Tibial nerve (tissue), 4 donors: ENCODE results near the gene AUTS2. TPM values are rescaled to one million over a fixed set of nuclear protein-coding genes. Genes with fewer than 3 reads are reported as not detected.

Experiments
- DNase-seq, 2 donors: peaks; one replicate each; pipeline ENCODE4 v3.0.0-alpha.2; 2019; ENCODE audit warnings: low spot score in 2 of 2
- H3K27ac ChIP-seq, 4 donors: fragments of 200-600 bp; sonication (generic) in 3 of 4; one replicate each; pipeline ENCODE4 v1.5.1; 2017 to 2019; ENCODE audit warnings: mild to moderate bottlenecking in 1 of 4
- H3K27me3 ChIP-seq, 2 donors: fragments of 200-600 bp; sonication (generic) in 1 of 2; one replicate each; pipeline versions ENCODE4 v1.5.1 to v1.6.0; 2017 to 2019
- H3K36me3 ChIP-seq, 3 donors: fragments of 200-600 bp; sonication (generic); one replicate each; pipeline ENCODE4 v1.5.1; 2018 to 2019
- H3K4me1 ChIP-seq, 4 donors: fragments of 200-600 bp; sonication (generic) in 3 of 4; one replicate each; pipeline ENCODE4 v1.5.1; 2017 to 2019
- H3K4me3 ChIP-seq, 4 donors: fragments of 200-600 bp; sonication (generic) in 3 of 4; one replicate each; pipeline ENCODE4 v1.5.1; 2017 to 2019; ENCODE audit warnings: mild to moderate bottlenecking in 1 of 4, moderate library complexity in 1 of 4
- H3K9me3 ChIP-seq, 4 donors: fragments of 200-600 bp; sonication (generic) in 3 of 4; one replicate each; pipeline ENCODE4 v1.5.1; 2017 to 2019
- EP300 ChIP-seq, 2 donors: sonication (generic); formaldehyde crosslinking; IDR thresholded peaks; one replicate each; pipeline ENCODE4 v1.6.1; 2017; ENCODE audit warnings: antibody characterized with exemption in 2 of 2, mild to moderate bottlenecking in 1 of 2
- POLR2A ChIP-seq, 2 donors: fragments of 450-650 bp; IDR thresholded peaks; one replicate each; pipeline ENCODE4 v1.6.1; 2017; ENCODE audit warnings: antibody characterized with exemption in 2 of 2, mild to moderate bottlenecking in 2 of 2, moderate library complexity in 2 of 2
- WGBS, 2 donors: methylation state at CpG; one replicate each; pipeline ENCODE4 v1.1.5; 2018; 5-methylcytosine and 5-hydroxymethylcytosine counted together
- total RNA-seq, 4 donors: library from RNA; depleted of rRNA; stranded (reverse); fragments of >200 nt; gene quantifications; one replicate each; pipeline ENCODE4 v1.1.0, GENCODE V29; 2016
- TF ChIP-seq, protein P1 (sequence below), 5 experiments: fragments of 200-600 bp in 3 of 5; fragments of 450-650 bp in 2 of 5; sonication (generic) in 3 of 5; IDR thresholded peaks; one replicate each; pipeline ENCODE4 v1.5.1; 2016 to 2019; ENCODE audit warnings: antibody characterized with exemption in 5 of 5, mild to moderate bottlenecking in 3 of 5, moderate library complexity in 2 of 5

Gene AUTS2
- total RNA-seq, 4 donors from 2014 or later, result 56.6 to 87.9 (median 71.6) TPM

DNA sequence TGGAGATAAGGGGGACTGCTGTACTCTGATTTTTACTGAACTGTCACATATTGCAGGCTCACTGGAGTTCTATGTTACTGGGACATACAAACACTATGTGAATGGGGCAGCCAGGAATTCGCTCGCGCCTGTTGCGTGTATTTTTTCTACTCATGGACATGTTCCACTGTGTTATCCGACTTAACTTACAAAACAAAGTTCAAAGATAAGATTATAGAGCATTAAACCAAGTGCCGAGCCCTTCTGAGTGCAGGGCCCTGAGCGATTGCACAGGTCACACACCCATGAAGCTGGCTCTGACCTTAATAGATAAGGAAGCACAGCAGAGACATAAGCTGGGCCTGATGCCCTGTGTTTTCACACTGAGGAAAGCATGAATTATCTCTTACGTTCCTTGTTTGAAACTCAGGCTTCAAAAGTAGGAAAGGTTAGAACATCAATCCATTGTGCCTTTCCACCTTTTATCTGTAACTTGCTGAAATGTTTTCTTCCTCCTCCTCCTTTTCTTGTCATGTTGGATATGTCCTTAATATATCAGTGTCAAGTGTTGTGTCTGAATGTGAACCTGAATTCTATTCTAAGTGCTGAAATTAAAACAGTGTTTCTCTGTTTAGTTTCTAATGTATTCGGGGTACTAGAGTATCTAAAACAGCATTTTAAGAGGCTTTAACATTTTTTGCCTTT is 273.8 kb downstream of the AUTS2 start:
- Histone ChIP-seq H3K27me3 (no peaks in the 10 kb centered on the region), H3K27ac (no peak overlapping the region), H3K9me3 (no peaks in the 10 kb centered on the region), H3K4me3 (no peak overlapping the region), H3K36me3 (no peaks in the 10 kb centered on the region), H3K4me1 (peaks cover 0 to 12% (median 4%) of the 10 kb centered on the region in 4 donors)
- no peak for DNase-seq
- TF ChIP-seq, protein P1, sequence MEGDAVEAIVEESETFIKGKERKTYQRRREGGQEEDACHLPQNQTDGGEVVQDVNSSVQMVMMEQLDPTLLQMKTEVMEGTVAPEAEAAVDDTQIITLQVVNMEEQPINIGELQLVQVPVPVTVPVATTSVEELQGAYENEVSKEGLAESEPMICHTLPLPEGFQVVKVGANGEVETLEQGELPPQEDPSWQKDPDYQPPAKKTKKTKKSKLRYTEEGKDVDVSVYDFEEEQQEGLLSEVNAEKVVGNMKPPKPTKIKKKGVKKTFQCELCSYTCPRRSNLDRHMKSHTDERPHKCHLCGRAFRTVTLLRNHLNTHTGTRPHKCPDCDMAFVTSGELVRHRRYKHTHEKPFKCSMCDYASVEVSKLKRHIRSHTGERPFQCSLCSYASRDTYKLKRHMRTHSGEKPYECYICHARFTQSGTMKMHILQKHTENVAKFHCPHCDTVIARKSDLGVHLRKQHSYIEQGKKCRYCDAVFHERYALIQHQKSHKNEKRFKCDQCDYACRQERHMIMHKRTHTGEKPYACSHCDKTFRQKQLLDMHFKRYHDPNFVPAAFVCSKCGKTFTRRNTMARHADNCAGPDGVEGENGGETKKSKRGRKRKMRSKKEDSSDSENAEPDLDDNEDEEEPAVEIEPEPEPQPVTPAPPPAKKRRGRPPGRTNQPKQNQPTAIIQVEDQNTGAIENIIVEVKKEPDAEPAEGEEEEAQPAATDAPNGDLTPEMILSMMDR (IDR thresholded peaks at IDR 0.05), result no peak
- TF ChIP-seq POLR2A (IDR thresholded peaks at IDR 0.05), result no peak
- TF ChIP-seq EP300 (IDR thresholded peaks at IDR 0.05), result no peak
- 59 to 68% methylated on average over 9 of the region's 9 CpGs for WGBS, 2 donors

DNA sequence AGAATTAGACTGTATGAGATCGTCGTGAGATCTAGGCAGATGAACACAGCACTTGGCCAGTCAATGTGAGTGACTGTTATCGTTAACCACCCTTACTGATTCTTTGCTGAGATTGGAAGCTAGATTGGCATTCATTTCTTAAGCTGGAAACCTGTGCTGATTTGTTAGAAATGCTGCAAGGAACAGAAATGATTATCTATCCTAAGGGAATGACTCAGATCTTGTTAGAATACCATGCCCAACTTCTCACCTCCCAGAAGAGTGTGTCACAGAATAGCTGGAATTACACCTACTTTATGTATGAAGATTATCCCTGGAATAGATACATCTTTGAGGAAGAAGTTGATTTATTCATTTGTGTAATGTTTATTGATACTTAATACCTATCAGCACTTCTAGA is 275.2 kb downstream of the AUTS2 start:
- H3K27ac ChIP-seq, result no peak overlapping the region
- H3K36me3 ChIP-seq, result no peaks in the 10 kb centered on the region
- TF ChIP-seq EP300 (IDR thresholded peaks at IDR 0.05), result no peak
- TF ChIP-seq POLR2A (IDR thresholded peaks at IDR 0.05), result no peak
- TF ChIP-seq, protein P1 (IDR thresholded peaks at IDR 0.05), result no peak
- no peaks in the 10 kb centered on the region for H3K27me3 ChIP-seq
- DNase-seq, result no peak
- 86 to 88% methylated on average over 3 of the region's 3 CpGs for WGBS, 2 donors
- H3K4me3 ChIP-seq, result no peak overlapping the region
- H3K4me1 ChIP-seq, result peaks cover 0 to 12% (median 4%) of the 10 kb centered on the region in 4 donors
- no peaks in the 10 kb centered on the region for H3K9me3 ChIP-seq

DNA sequence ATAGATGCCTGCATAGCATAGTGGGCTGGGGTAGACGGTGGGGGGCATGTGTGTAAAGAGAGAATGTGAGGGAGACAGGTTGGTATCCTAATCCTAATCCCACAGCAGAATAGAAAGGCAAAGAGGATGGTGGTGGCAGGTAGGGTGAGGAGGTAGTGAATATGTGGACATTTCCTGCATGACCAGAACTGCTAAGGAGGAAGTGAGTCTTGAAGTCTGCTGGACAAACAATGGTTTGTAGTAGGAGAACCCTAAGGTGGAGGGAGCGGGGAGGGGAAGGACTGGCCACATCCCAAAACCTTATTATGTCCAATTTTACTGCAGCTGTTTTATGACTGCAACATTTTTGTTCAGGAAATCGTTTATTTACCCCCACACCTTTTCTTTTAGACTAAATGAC is 279.7 kb downstream of the AUTS2 start:
- Histone ChIP-seq H3K27ac (no peak overlapping the region), H3K4me1 (no peaks in the 10 kb centered on the region), H3K9me3 (no peaks in the 10 kb centered on the region), H3K27me3 (no peaks in the 10 kb centered on the region), H3K36me3 (no peaks in the 10 kb centered on the region), H3K4me3 (no peak overlapping the region)
- WGBS, 2 donors, result 72 to 73% methylated on average over 3 of the region's 3 CpGs
- no peak for DNase-seq
- TF ChIP-seq POLR2A (IDR thresholded peaks at IDR 0.05), result no peak
- TF ChIP-seq, protein P1 (IDR thresholded peaks at IDR 0.05), result no peak
- no peak for TF ChIP-seq EP300 (IDR thresholded peaks at IDR 0.05)

DNA sequence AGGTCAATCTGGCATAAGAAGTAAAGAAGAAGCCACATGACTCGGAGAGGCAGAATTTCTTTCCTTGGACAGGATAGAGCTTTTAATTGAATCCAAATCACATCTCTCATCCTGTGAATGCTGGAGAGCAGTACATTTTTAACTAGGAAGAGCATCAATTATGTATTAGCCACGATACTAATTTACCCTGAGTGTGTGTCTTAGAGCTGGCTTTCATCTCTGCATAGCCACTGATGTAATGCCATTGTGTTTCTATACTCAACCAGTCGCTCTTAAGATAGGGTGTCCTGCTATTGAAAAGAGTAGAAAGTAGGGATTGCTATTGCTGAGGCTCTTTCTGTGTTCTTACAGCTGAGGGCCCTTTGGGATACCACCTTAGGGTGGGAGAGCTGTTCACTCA is 280.3 kb downstream of the AUTS2 start:
- H3K36me3 ChIP-seq, result no peaks in the 10 kb centered on the region
- H3K4me3 ChIP-seq, result no peak overlapping the region
- DNase-seq, result no peak
- H3K9me3 ChIP-seq, result no peaks in the 10 kb centered on the region
- no peaks in the 10 kb centered on the region for H3K27me3 ChIP-seq
- TF ChIP-seq POLR2A (IDR thresholded peaks at IDR 0.05), result no peak
- TF ChIP-seq EP300 (IDR thresholded peaks at IDR 0.05), result no peak
- no peaks in the 10 kb centered on the region for H3K4me1 ChIP-seq
- WGBS, 2 donors, result 73 to 77% methylated on average over 3 of the region's 3 CpGs
- H3K27ac ChIP-seq, result no peak overlapping the region

DNA sequence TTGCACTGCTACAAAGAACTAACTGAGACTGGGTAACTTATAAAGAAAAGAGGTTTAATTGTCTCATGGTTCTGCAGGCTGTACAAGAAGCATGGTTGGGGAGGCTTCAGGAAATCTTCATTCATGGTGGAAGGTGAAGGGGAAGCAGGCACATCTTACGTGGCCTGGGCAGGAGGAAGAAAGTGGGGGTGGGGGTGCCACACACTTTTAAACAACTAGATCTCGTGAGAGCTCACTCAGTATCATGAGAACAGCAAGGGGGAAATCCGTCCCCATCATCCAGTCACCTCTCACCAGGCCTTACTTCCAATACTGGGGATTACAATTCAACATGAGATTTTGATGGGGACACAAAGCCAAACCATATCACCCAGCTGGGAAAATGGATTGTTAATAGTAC is 281.7 kb downstream of the AUTS2 start:
- H3K27me3 ChIP-seq, result no peaks in the 10 kb centered on the region
- no peaks in the 10 kb centered on the region for H3K36me3 ChIP-seq
- H3K9me3 ChIP-seq, result no peaks in the 10 kb centered on the region
- WGBS, 2 donors, result 84 to 95% methylated on average over 3 of the region's 3 CpGs
- TF ChIP-seq, protein P1 (IDR thresholded peaks at IDR 0.05), result no peak
- TF ChIP-seq EP300 (IDR thresholded peaks at IDR 0.05), result no peak
- no peak for TF ChIP-seq POLR2A (IDR thresholded peaks at IDR 0.05)
- no peaks in the 10 kb centered on the region for H3K4me1 ChIP-seq
- no peak overlapping the region for H3K4me3 ChIP-seq
- no peak for DNase-seq
- H3K27ac ChIP-seq, result no peak overlapping the region
